HL-60 (cell line): ENCODE measurements around the gene TTC23L.

Source experiments
- CTCF ChIP-seq: IDR thresholded peaks from one replicate; pipeline ENCODE4 v1.5.1; 2011; ENCODE audit warnings: low read length, control low read depth, inconsistent platforms; ENCODE audit not compliant: insufficient read depth
- GABPA ChIP-seq: IDR thresholded peaks from 2 replicates; pipeline ENCODE4 v1.6.1; 2012; ENCODE audit warnings: low read depth
- POLR2AphosphoS5 ChIP-seq: IDR thresholded peaks from 2 replicates; pipeline ENCODE4 v1.6.1; 2012; ENCODE audit warnings: low read depth
- REST ChIP-seq: IDR thresholded peaks from 2 replicates; pipeline ENCODE4 v1.6.1; 2012; ENCODE audit warnings: low read depth; ENCODE audit not compliant: insufficient replicate concordance
- SPI1 ChIP-seq: IDR thresholded peaks from 2 replicates; pipeline ENCODE4 v1.6.1; 2012; ENCODE audit warnings: low read depth, mild to moderate bottlenecking, borderline replicate concordance

GRCh38 chr5:34791761-34792244 lies 47.2 kb upstream of the TTC23L start:
- TF ChIP-seq CTCF (no peak), POLR2AphosphoS5 (no peak), REST (no peak), SPI1 (no peak), GABPA (no peak)
